Stimulated activated CD8-positive, alpha-beta memory T cell treated with anti-CD3 and anti-CD28 coated beads, Interleukin-2, amount 100 ng/mL, for 48 hours (primary cell): ENCODE data around the gene NIPA2.
"Not testable (repeated sequence)": the region's sequence is repeated elsewhere in the genome, so short reads cannot be mapped to it uniquely, and the experiment has no call there.

ENCODE experiments used
- DNase-seq, 2 donors: peaks; one replicate each; pipeline ENCODE4 v3.0.0-alpha.2; 2020; ENCODE audit warnings: low read depth in 2 of 2

NIPA2 gene

GRCh38 chr15:22838292-22839042 is at the start of gene NIPA2:
Gene NIPA2 (plus strand): TSS chr15:22838666. CDS start chr15:22851732, 13,066 bp downstream.
- DNase-seq, result peak; percentile 98

GRCh38 chr15:22794063-22794462 is 44.4 kb upstream of the NIPA2 start:
- no peak for DNase-seq

GRCh38 chr15:22794621-22795167 is 43.8 kb upstream of the NIPA2 start:
- DNase-seq, result no peak

GRCh38 chr15:22795206-22796063 is 43.0 kb upstream of the NIPA2 start:
- no peak for DNase-seq

- no peak for DNase-seq
Observed at GRCh38 chr15:22796079-22796478, 42.4 kb upstream of the NIPA2 start.

GRCh38 chr15:22799902-22800301 is 38.6 kb upstream of the NIPA2 start:
- no peak for DNase-seq

GRCh38 chr15:22803006-22803405 is 35.5 kb upstream of the NIPA2 start:
- not testable (repeated sequence) for DNase-seq

- DNase-seq, result no peak
Observed at GRCh38 chr15:22806156-22806555, 32.3 kb upstream of the NIPA2 start.

GRCh38 chr15:22806664-22807063 is 31.8 kb upstream of the NIPA2 start:
- no peak for DNase-seq

- DNase-seq, result not testable (repeated sequence)
Observed at GRCh38 chr15:22807831-22808230, 30.6 kb upstream of the NIPA2 start.

- no peak for DNase-seq
Observed at GRCh38 chr15:22808240-22808639, 30.2 kb upstream of the NIPA2 start.

GRCh38 chr15:22808761-22809280 is 29.6 kb upstream of the NIPA2 start:
- DNase-seq, result no peak

- no peak for DNase-seq
Observed at GRCh38 chr15:22810033-22810852, 28.2 kb upstream of the NIPA2 start.

- no peak for DNase-seq
Observed at GRCh38 chr15:22810853-22811338, 27.6 kb upstream of the NIPA2 start.

- no peak for DNase-seq
Observed at GRCh38 chr15:22811640-22812039, 26.8 kb upstream of the NIPA2 start.

- no peak for DNase-seq
Observed at GRCh38 chr15:22813844-22814243, 24.6 kb upstream of the NIPA2 start.

- DNase-seq, result no peak
Observed at GRCh38 chr15:22815766-22816165, 22.7 kb upstream of the NIPA2 start.

GRCh38 chr15:22819651-22820050 is 18.8 kb upstream of the NIPA2 start:
- no peak for DNase-seq

GRCh38 chr15:22823495-22824128 is 14.9 kb upstream of the NIPA2 start:
- DNase-seq, result no peak

- no peak for DNase-seq
Observed at GRCh38 chr15:22827125-22827524, 11.3 kb upstream of the NIPA2 start.

GRCh38 chr15:22831473-22831872 is 7.0 kb upstream of the NIPA2 start:
- DNase-seq, result no peak
